Muscle layer of duodenum (tissue), 2 donors: ENCODE measurements around the gene HM13.
A peak's percentile ranks its signal among the peaks of the same experiment; 100 is the strongest.
"Not testable (repeated sequence)": the region's sequence is repeated elsewhere in the genome, so short reads cannot be mapped to it uniquely, and the experiment has no call there.

Source experiments
- H3K27ac ChIP-seq: one replicate; pipeline ENCODE4 v1.7.0; 2013; ENCODE audit warnings: mild to moderate bottlenecking, low read length
- H3K27me3 ChIP-seq: one replicate; pipeline ENCODE4 v1.7.0; 2013; ENCODE audit warnings: low read depth, mild to moderate bottlenecking, control low read depth, low read length
- H3K36me3 ChIP-seq, 2 donors: one replicate each; pipeline ENCODE4 v1.7.0; 2013; ENCODE audit warnings: low read length in 2 of 2, control low read depth in 1 of 2, mild to moderate bottlenecking in 1 of 2; ENCODE audit not compliant: insufficient read depth in 2 of 2, control insufficient read depth in 1 of 2
- H3K4me1 ChIP-seq, 2 donors: one replicate each; pipeline ENCODE4 v1.7.0; 2013; ENCODE audit warnings: low read length in 2 of 2, mild to moderate bottlenecking in 2 of 2, control low read depth in 1 of 2, moderate library complexity in 1 of 2; ENCODE audit not compliant: insufficient read depth in 2 of 2, control insufficient read depth in 1 of 2
- H3K4me3 ChIP-seq, 2 donors: one replicate each; pipeline ENCODE4 v1.7.0; 2013; ENCODE audit warnings: low read length in 2 of 2, low read depth in 1 of 2, mild to moderate bottlenecking in 1 of 2
- H3K9me3 ChIP-seq, 2 donors: one replicate each; pipeline ENCODE4 v1.7.0; 2013; ENCODE audit warnings: low read length in 2 of 2, control low read depth in 1 of 2, mild to moderate bottlenecking in 1 of 2; ENCODE audit not compliant: control insufficient read depth in 1 of 2
- donor health status: healthy.

Gene HM13

GRCh38 chr20:31514154-31515071, at the start of gene HM13:
Gene HM13, plus strand, starts transcription at chr20:31514442. Its CDS starts 110 bp downstream, at chr20:31514552.
- Histone ChIP-seq H3K9me3 (no peaks in the 10 kb centered on the region), H3K36me3 (no peaks in the 10 kb centered on the region), H3K4me1 (peaks cover 22 to 31% of the 10 kb centered on the region in 2 donors), H3K4me3 (peak within 1 kb of the TSS; percentile 90 to 97), H3K27me3 (no peaks in the 10 kb centered on the region), H3K27ac (peak within 1 kb of the TSS; percentile 86)

GRCh38 chr20:31470946-31471345, 43.3 kb upstream of the HM13 start:
- not testable (repeated sequence) for H3K9me3 ChIP-seq, H3K36me3 ChIP-seq, H3K27me3 ChIP-seq, H3K27ac ChIP-seq, H3K4me3 ChIP-seq
- H3K4me1 ChIP-seq = peaks cover 0 to 17% of the 10 kb centered on the region in 2 donors

- Histone ChIP-seq H3K4me1 (peaks cover 0 to 28% of the 10 kb centered on the region in 2 donors), H3K9me3 (no peaks in the 10 kb centered on the region), H3K27ac (no peak overlapping the region), H3K4me3 (no peak overlapping the region), H3K36me3 (no peaks in the 10 kb centered on the region), H3K27me3 (no peaks in the 10 kb centered on the region)
Observed at GRCh38 chr20:31472395-31473330, 41.6 kb upstream of the HM13 start.

- Histone ChIP-seq H3K27ac (no peak overlapping the region), H3K4me1 (peaks cover 0 to 28% of the 10 kb centered on the region in 2 donors), H3K27me3 (no peaks in the 10 kb centered on the region), H3K4me3 (no peak overlapping the region), H3K36me3 (no peaks in the 10 kb centered on the region), H3K9me3 (no peaks in the 10 kb centered on the region)
Observed at GRCh38 chr20:31473331-31474096, 40.7 kb upstream of the HM13 start.

- Histone ChIP-seq H3K9me3 (no peaks in the 10 kb centered on the region), H3K36me3 (no peaks in the 10 kb centered on the region), H3K4me1 (peaks cover 0 to 28% of the 10 kb centered on the region in 2 donors), H3K4me3 (no peak overlapping the region), H3K27ac (no peak overlapping the region), H3K27me3 (no peaks in the 10 kb centered on the region)
Observed at GRCh38 chr20:31474097-31474436, 40.2 kb upstream of the HM13 start.

GRCh38 chr20:31474758-31475427, 39.3 kb upstream of the HM13 start, which contains the start of the genes DEFB124 and REM1:
Gene DEFB124, minus strand, starts transcription at chr20:31475127. Its CDS starts 2,114 bp downstream, at chr20:31473013.
Gene REM1, plus strand, starts transcription at chr20:31475288. Its CDS starts 1,158 bp downstream, at chr20:31476446.
- Histone ChIP-seq H3K4me3 (peak within 1 kb of the TSS; percentile 55 to 61), H3K4me1 (peaks cover 0 to 28% of the 10 kb centered on the region in 2 donors), H3K9me3 (no peaks in the 10 kb centered on the region), H3K36me3 (no peaks in the 10 kb centered on the region), H3K27me3 (no peaks in the 10 kb centered on the region), H3K27ac (peak within 1 kb of the TSS; percentile 16)

- Histone ChIP-seq H3K36me3 (no peaks in the 10 kb centered on the region), H3K4me3 (peak overlapping the region; percentile 55 to 61), H3K27ac (peak overlapping the region; percentile 16), H3K9me3 (no peaks in the 10 kb centered on the region), H3K27me3 (no peaks in the 10 kb centered on the region), H3K4me1 (peaks cover 0 to 28% of the 10 kb centered on the region in 2 donors)
Observed at GRCh38 chr20:31475472-31476293, 38.6 kb upstream of the HM13 start.

- Histone ChIP-seq H3K36me3 (no peaks in the 10 kb centered on the region), H3K27ac (no peak overlapping the region), H3K27me3 (no peaks in the 10 kb centered on the region), H3K9me3 (no peaks in the 10 kb centered on the region), H3K4me3 (peak overlapping the region; percentile 55 to 61), H3K4me1 (peaks cover 0 to 28% of the 10 kb centered on the region in 2 donors)
Observed at GRCh38 chr20:31476294-31476585, 38.0 kb upstream of the HM13 start.

GRCh38 chr20:31476643-31477215, 37.5 kb upstream of the HM13 start:
- Histone ChIP-seq H3K9me3 (no peaks in the 10 kb centered on the region), H3K27ac (no peak overlapping the region), H3K4me1 (peaks cover 0 to 28% of the 10 kb centered on the region in 2 donors), H3K4me3 (peak overlapping the region; percentile 55 to 61), H3K36me3 (no peaks in the 10 kb centered on the region), H3K27me3 (no peaks in the 10 kb centered on the region)
